Activated CD8-positive, alpha-beta memory T cell treated with anti-CD3 and anti-CD28 coated beads, Interleukin-2, amount 10 ng/mL, durations not matched to agents 7 days and 5 days (primary cell): Measurements from ENCODE around the gene ATP10B. TPM values are rescaled to one million over a fixed set of nuclear protein-coding genes. Genes with fewer than 3 reads are reported as not detected.

Experiments used
- ATAC-seq: fragments of 150-1000 bp; cut with Tn5 transposase; one replicate; pipeline ENCODE4 v1.10.0; 2021; ENCODE audit warnings: moderate library complexity
- CTCF ChIA-PET: fragments of 350-600 bp; sonication (Branson Sonifier 250); formaldehyde crosslinking; loops from one replicate; lab custom pipeline; 2021; ENCODE audit warnings: antibody characterized with exemption; lab: Charles Lee
- DNase-seq: peaks from one replicate; pipeline ENCODE4 v3.0.0-alpha.2; 2020
- H3K27ac Mint-ChIP-seq: one replicate; pipeline ENCODE4 v1.8.0; 2021; ENCODE audit warnings: mild to moderate bottlenecking, mixed read lengths
- H3K27me3 Mint-ChIP-seq: one replicate; pipeline ENCODE4 v1.8.0; 2021; ENCODE audit warnings: mixed read lengths
- H3K36me3 Mint-ChIP-seq: one replicate; pipeline ENCODE4 v1.8.0; 2021; ENCODE audit warnings: mild to moderate bottlenecking, mixed read lengths
- H3K4me1 Mint-ChIP-seq: one replicate; pipeline ENCODE4 v1.8.0; 2021; ENCODE audit warnings: mixed read lengths
- H3K4me3 Mint-ChIP-seq: one replicate; pipeline ENCODE4 v1.8.0; 2021; ENCODE audit warnings: mild to moderate bottlenecking, moderate library complexity, mixed read lengths
- H3K9me3 Mint-ChIP-seq: one replicate; pipeline ENCODE4 v1.8.0; 2022; ENCODE audit warnings: low read depth, mixed read lengths
- total RNA-seq, 2 experiments: library from RNA; stranded (reverse); gene quantifications; one replicate each; pipeline ENCODE4 v1.2.3, GENCODE V29; 2021

Gene ATP10B
- total RNA-seq, 2 experiments from 2014 or later = not detected

DNA sequence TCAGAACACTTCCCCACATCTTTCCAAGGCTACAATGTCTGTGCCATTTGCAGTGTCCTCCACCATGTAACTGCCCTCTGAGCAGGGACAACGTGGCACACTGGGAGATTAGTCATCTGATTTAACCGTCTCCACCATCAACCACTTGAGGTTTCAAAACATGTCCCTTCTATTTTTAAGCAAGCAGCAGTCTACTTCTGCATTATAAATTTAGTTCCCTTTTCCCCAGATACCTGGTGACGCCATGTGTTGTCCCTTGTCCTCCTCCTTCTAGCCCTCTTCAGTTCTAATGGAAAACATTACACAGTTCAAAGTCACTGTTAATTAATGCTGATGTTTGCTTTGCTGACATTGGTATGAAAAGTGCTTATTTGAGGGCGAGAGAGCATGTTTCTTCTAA, 52.8 kb downstream of the ATP10B start:
- Mint-ChIP-seq H3K36me3 (no peaks in the 10 kb centered on the region), H3K9me3 (no peaks in the 10 kb centered on the region), H3K27me3 (peaks cover 2% of the 10 kb centered on the region), H3K4me1 (no peaks in the 10 kb centered on the region), H3K4me3 (no peak overlapping the region), H3K27ac (no peak overlapping the region)
- no peak for ATAC-seq
- CTCF ChIA-PET = no interaction called here
- DNase-seq = no peak

DNA sequence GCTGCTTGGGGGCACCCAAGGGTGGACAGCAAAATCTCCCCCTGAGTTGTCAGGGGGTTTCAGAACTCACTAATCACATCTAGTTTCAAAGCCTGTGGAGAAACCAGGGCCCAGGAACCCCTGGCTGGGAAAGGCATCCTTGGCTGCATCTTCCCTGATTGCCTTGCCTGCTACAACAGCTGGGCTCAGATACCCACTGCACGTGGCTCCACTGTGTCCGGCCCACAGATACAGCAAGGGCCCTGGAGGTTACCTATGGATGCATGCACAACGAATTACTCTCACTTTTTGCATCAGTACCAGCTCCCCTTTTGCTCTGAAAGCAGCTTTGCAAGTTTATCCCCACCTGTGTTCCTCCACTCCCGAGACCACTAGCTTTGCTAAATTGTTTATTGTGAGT, 55.0 kb downstream of the ATP10B start:
- ATAC-seq = no peak
- no peaks in the 10 kb centered on the region for H3K4me1 Mint-ChIP-seq
- H3K27me3 Mint-ChIP-seq = peaks cover 2% of the 10 kb centered on the region
- no peaks in the 10 kb centered on the region for H3K9me3 Mint-ChIP-seq
- no peak overlapping the region for H3K27ac Mint-ChIP-seq
- DNase-seq = no peak
- CTCF ChIA-PET = no interaction called here
- H3K4me3 Mint-ChIP-seq = no peak overlapping the region
- no peaks in the 10 kb centered on the region for H3K36me3 Mint-ChIP-seq

DNA sequence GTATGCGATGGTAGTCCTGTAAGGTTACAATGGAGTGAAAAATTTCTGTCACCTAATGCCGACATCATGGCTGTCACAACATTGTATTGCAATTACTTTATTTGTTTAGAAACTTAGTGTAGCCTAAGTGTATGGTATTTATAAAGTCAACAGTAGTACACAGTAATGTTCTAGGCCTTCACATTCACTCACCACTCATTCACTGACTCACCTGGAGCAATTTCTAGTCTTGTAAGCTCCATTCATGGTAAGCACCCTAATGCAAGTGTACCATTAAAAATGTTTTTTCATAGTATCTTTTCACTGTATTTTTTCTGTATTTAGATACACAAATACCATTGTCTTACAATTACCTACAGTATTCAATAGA, 58.5 kb downstream of the ATP10B start:
- Mint-ChIP-seq H3K27ac (no peak overlapping the region), H3K9me3 (no peaks in the 10 kb centered on the region), H3K4me1 (no peaks in the 10 kb centered on the region), H3K4me3 (no peak overlapping the region), H3K27me3 (peaks cover 2% of the 10 kb centered on the region), H3K36me3 (no peaks in the 10 kb centered on the region)
- CTCF ChIA-PET = no interaction called here
- DNase-seq = no peak
- no peak for ATAC-seq

- no peaks in the 10 kb centered on the region for H3K36me3 Mint-ChIP-seq
- no peak for ATAC-seq
- DNase-seq = no peak
- no peaks in the 10 kb centered on the region for H3K9me3 Mint-ChIP-seq
- H3K27ac Mint-ChIP-seq = no peak overlapping the region
- H3K4me1 Mint-ChIP-seq = no peaks in the 10 kb centered on the region
- CTCF ChIA-PET = no interaction called here
- no peak overlapping the region for H3K4me3 Mint-ChIP-seq
- H3K27me3 Mint-ChIP-seq = peaks cover 2% of the 10 kb centered on the region
These were observed 59.1 kb downstream of the ATP10B start for GRCh38 chr5:160792732-160793529.

DNA sequence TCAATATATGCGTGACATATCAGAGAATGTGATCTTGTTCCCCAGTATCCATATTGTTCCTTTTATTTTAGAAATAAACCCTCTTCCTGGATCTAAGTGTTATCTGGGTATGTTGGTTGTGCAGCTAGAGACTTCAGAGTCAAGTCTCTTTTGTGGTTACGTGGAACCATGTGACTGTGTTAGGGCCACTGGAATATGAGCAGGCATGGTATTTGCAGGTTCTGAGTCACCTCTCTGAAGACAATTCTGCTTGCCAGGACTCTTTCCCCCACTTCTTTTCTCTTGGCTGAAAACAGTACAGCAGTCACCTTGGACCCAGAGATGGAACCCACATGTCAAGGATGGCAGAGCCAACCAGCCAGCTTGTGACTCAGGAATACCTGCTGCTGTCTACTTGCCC, 59.7 kb downstream of the ATP10B start:
- CTCF ChIA-PET = no interaction called here
- no peaks in the 10 kb centered on the region for H3K4me1 Mint-ChIP-seq
- no peaks in the 10 kb centered on the region for H3K9me3 Mint-ChIP-seq
- H3K27me3 Mint-ChIP-seq = peaks cover 2% of the 10 kb centered on the region
- no peak overlapping the region for H3K4me3 Mint-ChIP-seq
- H3K27ac Mint-ChIP-seq = no peak overlapping the region
- ATAC-seq = no peak
- no peaks in the 10 kb centered on the region for H3K36me3 Mint-ChIP-seq
- no peak for DNase-seq

GRCh38 chr5:160789219-160789859, 62.7 kb downstream of the ATP10B start:
- Mint-ChIP-seq H3K4me1 (no peaks in the 10 kb centered on the region), H3K27ac (no peak overlapping the region), H3K4me3 (no peak overlapping the region), H3K36me3 (no peaks in the 10 kb centered on the region), H3K27me3 (no peaks in the 10 kb centered on the region), H3K9me3 (no peaks in the 10 kb centered on the region)
- DNase-seq = no peak
- ATAC-seq = no peak
- CTCF ChIA-PET = no interaction called here

DNA sequence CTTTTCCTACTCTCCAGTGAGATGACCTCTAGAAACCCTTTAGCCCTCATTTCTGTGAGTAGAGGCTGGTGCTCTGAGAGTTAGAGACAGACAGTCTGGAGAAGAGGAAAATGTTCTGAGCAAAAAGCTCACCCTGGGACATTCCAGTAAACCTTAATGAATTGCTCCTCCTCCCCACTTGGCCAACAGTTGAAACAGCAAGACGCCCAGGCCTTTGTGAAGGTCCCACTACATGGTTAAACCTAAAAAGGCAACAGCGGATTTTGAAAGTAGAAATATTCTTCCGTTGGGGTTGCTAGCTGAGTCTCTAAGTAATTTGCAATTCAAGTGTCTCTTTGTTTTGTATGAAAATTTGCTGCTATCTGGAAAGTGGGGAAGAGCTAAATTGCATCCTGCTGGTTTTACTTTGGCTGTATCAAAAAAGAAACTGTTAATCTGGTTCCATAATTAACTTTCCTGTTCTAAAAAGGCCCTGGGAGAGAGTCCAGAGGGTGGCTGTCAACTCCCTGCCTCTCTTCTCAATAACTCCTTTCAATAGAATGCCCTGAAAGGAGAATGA, 63.8 kb downstream of the ATP10B start:
- ATAC-seq = no peak
- no peaks in the 10 kb centered on the region for H3K9me3 Mint-ChIP-seq
- no peaks in the 10 kb centered on the region for H3K4me1 Mint-ChIP-seq
- H3K36me3 Mint-ChIP-seq = no peaks in the 10 kb centered on the region
- H3K27ac Mint-ChIP-seq = no peak overlapping the region
- no peaks in the 10 kb centered on the region for H3K27me3 Mint-ChIP-seq
- DNase-seq = no peak
- no peak overlapping the region for H3K4me3 Mint-ChIP-seq
- CTCF ChIA-PET = interaction anchor here (1.0 to 3.2 kb wide), 2 partner anchors 280 to 349 kb away, joined by 5 to 18 read pairs; no protein-coding TSS in a partner anchor

GRCh38 chr5:160787240-160787639, 64.8 kb downstream of the ATP10B start:
- H3K9me3 Mint-ChIP-seq = no peaks in the 10 kb centered on the region
- DNase-seq (peak; percentile 44), ATAC-seq (no peak)
- no peaks in the 10 kb centered on the region for H3K4me1 Mint-ChIP-seq
- H3K27me3 Mint-ChIP-seq = no peaks in the 10 kb centered on the region
- CTCF ChIA-PET = interaction anchor here (0.8 to 3.2 kb wide), 4 partner anchors 122 to 349 kb away, joined by 3 to 18 read pairs (median 4); no protein-coding TSS in a partner anchor
- H3K27ac Mint-ChIP-seq = no peak overlapping the region
- H3K4me3 Mint-ChIP-seq = no peak overlapping the region
- no peaks in the 10 kb centered on the region for H3K36me3 Mint-ChIP-seq

GRCh38 chr5:160774666-160775315, 77.2 kb downstream of the ATP10B start:
- no peak overlapping the region for H3K27ac Mint-ChIP-seq
- CTCF ChIA-PET = no interaction called here
- H3K36me3 Mint-ChIP-seq = no peaks in the 10 kb centered on the region
- H3K27me3 Mint-ChIP-seq = no peaks in the 10 kb centered on the region
- H3K4me1 Mint-ChIP-seq = no peaks in the 10 kb centered on the region
- DNase-seq = no peak
- H3K4me3 Mint-ChIP-seq = no peak overlapping the region
- no peaks in the 10 kb centered on the region for H3K9me3 Mint-ChIP-seq
- ATAC-seq = no peak

GRCh38 chr5:160773646-160774410, 78.2 kb downstream of the ATP10B start:
- no peak overlapping the region for H3K27ac Mint-ChIP-seq
- H3K27me3 Mint-ChIP-seq = no peaks in the 10 kb centered on the region
- H3K9me3 Mint-ChIP-seq = no peaks in the 10 kb centered on the region
- H3K36me3 Mint-ChIP-seq = no peaks in the 10 kb centered on the region
- H3K4me1 Mint-ChIP-seq = no peaks in the 10 kb centered on the region
- CTCF ChIA-PET = no interaction called here
- ATAC-seq (no peak), DNase-seq (no peak)
- H3K4me3 Mint-ChIP-seq = no peak overlapping the region

GRCh38 chr5:160772854-160773253, 79.2 kb downstream of the ATP10B start:
- CTCF ChIA-PET = no interaction called here
- no peak for ATAC-seq
- Mint-ChIP-seq H3K36me3 (no peaks in the 10 kb centered on the region), H3K4me1 (no peaks in the 10 kb centered on the region), H3K4me3 (no peak overlapping the region), H3K9me3 (no peaks in the 10 kb centered on the region), H3K27ac (no peak overlapping the region), H3K27me3 (no peaks in the 10 kb centered on the region)
- no peak for DNase-seq

GRCh38 chr5:160770718-160771117, 81.3 kb downstream of the ATP10B start:
- Mint-ChIP-seq H3K9me3 (no peaks in the 10 kb centered on the region), H3K36me3 (no peaks in the 10 kb centered on the region), H3K27me3 (no peaks in the 10 kb centered on the region), H3K27ac (no peak overlapping the region), H3K4me3 (no peak overlapping the region), H3K4me1 (no peaks in the 10 kb centered on the region)
- no peak for ATAC-seq
- CTCF ChIA-PET = no interaction called here
- no peak for DNase-seq

- Mint-ChIP-seq H3K27me3 (no peaks in the 10 kb centered on the region), H3K27ac (no peak overlapping the region), H3K4me1 (no peaks in the 10 kb centered on the region), H3K36me3 (no peaks in the 10 kb centered on the region), H3K4me3 (no peak overlapping the region), H3K9me3 (no peaks in the 10 kb centered on the region)
- ATAC-seq (no peak), DNase-seq (no peak)
- CTCF ChIA-PET = no interaction called here
These were observed 82.7 kb downstream of the ATP10B start for GRCh38 chr5:160769301-160769700.
